GM12878 (cell line): ENCODE results near the gene RGCC. TPM values are rescaled to one million over a fixed set of nuclear protein-coding genes. Genes with fewer than 3 reads are reported as not detected.

Source experiments
- ATAC-seq: fragments of 200-7000 bp; cut with Tn5 transposase; 3 replicates; pipeline ENCODE4 v1.9.1; 2020; ENCODE audit warnings: mild to moderate bottlenecking, moderate library complexity
- BruUV-seq: library from RNA; stranded (reverse); fragments of 400-500 nt; replicated peaks from 2 replicates; lab custom pipeline; 2021; lab: Mats Ljungman, UMichigan
- CTCF ChIA-PET: fragments of 300-600 bp; sonication (Branson Sonifier 250); formaldehyde crosslinking; extraction: SDS; loops from one replicate; lab custom pipeline; 2021; ENCODE audit warnings: inconsistent platforms; lab: Yijun Ruan, JAX
- POLR2A ChIA-PET: fragments of 350-600 bp; formaldehyde crosslinking; extraction: SDS; loops from one replicate; lab custom pipeline; 2021; ENCODE audit warnings: inconsistent platforms; lab: Charles Lee
- RAD21 ChIA-PET: fragments of 300-600 bp; sonication (Branson Sonifier 250); formaldehyde crosslinking; loops from one replicate; lab custom pipeline; 2023; ENCODE audit warnings: antibody characterized with exemption; ENCODE audit not compliant: unreplicated experiment; lab: Charles Lee
- SMC1A ChIA-PET: fragments of 300-600 bp; sonication (Branson Sonifier 250); formaldehyde crosslinking; loops from one replicate; lab custom pipeline; 2023; ENCODE audit not compliant: unreplicated experiment, uncharacterized antibody; lab: Charles Lee
- DNase-seq: peaks from one replicate; pipeline ENCODE4 v3.0.0-alpha.2; 2011; ENCODE audit warnings: low read depth, low spot score
- FAIRE-seq: peaks from 3 replicates; lab custom pipeline; 2011; peaks lifted over from hg19 to GRCh38; lab: Jason Lieb, UNC
- H2AFZ ChIP-seq: 2 replicates; pipeline ENCODE4 v1.6.0; 2011; ENCODE audit warnings: low read depth, low read length, control low read depth; ENCODE audit not compliant: control insufficient read depth
- H3K27ac ChIP-seq: 2 replicates; pipeline ENCODE4 v1.5.1; 2011; ENCODE audit warnings: control low read depth; ENCODE audit not compliant: control insufficient read depth, insufficient read depth
- H3K27me3 ChIP-seq, 2 experiments: replicated peaks in 1 of 2; 2 replicates each; pipeline versions ENCODE4 v1.6.0 to v1.6.1; 2011; ENCODE audit warnings: low read length in 1 of 2; ENCODE audit not compliant: control insufficient read depth in 2 of 2, insufficient read depth in 2 of 2
- H3K36me3 ChIP-seq, 2 experiments: 2 replicates each; pipeline ENCODE4 v1.5.1; 2011; ENCODE audit warnings: low read length in 1 of 2; ENCODE audit not compliant: control insufficient read depth in 2 of 2, insufficient read depth in 2 of 2
- H3K4me1 ChIP-seq: 2 replicates; pipeline ENCODE4 v1.6.1; 2011; ENCODE audit warnings: mild to moderate bottlenecking, low read length, moderate library complexity, mixed read lengths; ENCODE audit not compliant: control insufficient read depth, insufficient read depth
- H3K4me2 ChIP-seq: 2 replicates; pipeline ENCODE4 v1.6.0; 2011; ENCODE audit warnings: control low read depth; ENCODE audit not compliant: control insufficient read depth, insufficient read depth
- H3K4me3 ChIP-seq: fragments of 200-600 bp; sonication (generic); 2 replicates; pipeline ENCODE4 v1.5.1; 2016
- H3K79me2 ChIP-seq: 2 replicates; pipeline ENCODE4 v1.6.0; 2011; ENCODE audit warnings: low read length; ENCODE audit not compliant: control insufficient read depth, insufficient read depth
- H3K9ac ChIP-seq: 2 replicates; pipeline ENCODE4 v1.8.0; 2011; ENCODE audit warnings: low read length, control low read depth, mixed read lengths; ENCODE audit not compliant: control insufficient read depth, insufficient read depth
- H3K9me3 ChIP-seq: replicated peaks from 3 replicates; pipeline ENCODE4 v1.5.1; 2011; ENCODE audit warnings: mild to moderate bottlenecking, low read length; ENCODE audit not compliant: control insufficient read depth, insufficient read depth
- H4K20me1 ChIP-seq: 2 replicates; pipeline ENCODE4 v1.6.0; 2011; ENCODE audit not compliant: control insufficient read depth, insufficient read depth
- CBX3 ChIP-seq: fragments of 200-600 bp; sonication (generic); IDR thresholded peaks from 2 replicates; pipeline ENCODE4 v1.6.1; 2016; ENCODE audit warnings: low read depth, borderline replicate concordance
- CEBPB ChIP-seq, 2 experiments: fragments of 150-350 bp in 1 of 2; IDR thresholded peaks; 2 replicates each; pipeline ENCODE4 v1.6.1; 2012 to 2014; ENCODE audit warnings: low read depth in 2 of 2, low read length in 2 of 2, borderline replicate concordance in 1 of 2, inconsistent platforms in 1 of 2
- EED ChIP-seq: sonication (generic); IDR thresholded peaks from 2 replicates; pipeline ENCODE4 v1.6.1; 2016; ENCODE audit warnings: antibody characterized with exemption, low read depth
- EP300 ChIP-seq, 2 experiments: fragments of 150-350 bp in 1 of 2; IDR thresholded peaks; 2 replicates each; pipeline ENCODE4 v1.6.1; 2011 to 2012; ENCODE audit warnings: low read depth in 2 of 2, low read length in 2 of 2, borderline replicate concordance in 1 of 2, improper control_type of control experiment in 1 of 2, inconsistent platforms in 1 of 2; ENCODE audit not compliant: control insufficient read depth in 1 of 2
- HDGF ChIP-seq: fragments of 450-650 bp; IDR thresholded peaks from 2 replicates; pipeline ENCODE4 v1.6.1; 2016; ENCODE audit warnings: antibody characterized with exemption
- IKZF2 ChIP-seq, 2 experiments: fragments of 450-650 bp; IDR thresholded peaks; 2 replicates each; pipeline ENCODE4 v1.6.1; 2017; ENCODE audit warnings: mild to moderate bottlenecking in 2 of 2, moderate library complexity in 2 of 2
- KAT2A ChIP-seq: conservative IDR thresholded peaks from 2 replicates; pipeline ENCODE4 v1.6.1; 2011; ENCODE audit warnings: low read depth, low read length; ENCODE audit not compliant: control insufficient read depth
- NR2C2 ChIP-seq: IDR thresholded peaks from 2 replicates; pipeline ENCODE4 v1.6.1; 2011; ENCODE audit warnings: borderline replicate concordance, low read depth; ENCODE audit not compliant: control insufficient read depth, insufficient read length
- PRDM15 ChIP-seq: fragments of 450-650 bp; formaldehyde crosslinking; IDR thresholded peaks from 2 replicates; pipeline ENCODE4 v1.4.0; 2020; ENCODE audit warnings: mild to moderate bottlenecking, moderate library complexity
- RB1 ChIP-seq: fragments of 450-650 bp; formaldehyde crosslinking; IDR thresholded peaks from 2 replicates; pipeline ENCODE4 v1.6.1; 2017; ENCODE audit warnings: mild to moderate bottlenecking, borderline replicate concordance
- REST ChIP-seq: IDR thresholded peaks from 2 replicates; pipeline ENCODE4 v1.6.1; 2012; ENCODE audit warnings: mild to moderate bottlenecking, low read depth, low read length
- SPI1 ChIP-seq: IDR thresholded peaks from 2 replicates; pipeline ENCODE4 v1.6.1; 2011; ENCODE audit warnings: low read depth, mild to moderate bottlenecking, low read length, moderate library complexity, borderline replicate concordance; ENCODE audit not compliant: insufficient read depth
- ZNF24 ChIP-seq: fragments of 450-650 bp; IDR thresholded peaks from 2 replicates; pipeline ENCODE4 v1.6.1; 2017; ENCODE audit warnings: antibody characterized with exemption, mild to moderate bottlenecking
- ZNF274 ChIP-seq: IDR thresholded peaks from one replicate; pipeline ENCODE4 v1.8.0; 2011; ENCODE audit not compliant: insufficient read length, insufficient read depth
- ZSCAN29 ChIP-seq: fragments of 450-650 bp; IDR thresholded peaks from 2 replicates; pipeline ENCODE4 v1.6.1; 2017; ENCODE audit warnings: mild to moderate bottlenecking, moderate library complexity
- WGBS: methylation state at CpG from one replicate; pipeline ENCODE4 v1.1.6; 2016; ENCODE audit warnings: low lambda C conversion rate; ENCODE audit not compliant: insufficient replicate concordance, insufficient coverage; ENCODE audit errors: missing lambda C conversion rate; 5-methylcytosine and 5-hydroxymethylcytosine counted together
- in situ Hi-C: fragments of 300-500 bp; cut with MboI; formaldehyde crosslinking; loops from 9 replicates; pipeline ENCODE4 v1.14.3; 2018; ENCODE audit warnings: mixed read lengths
- intact Hi-C: fragments of 100-400 bp; cut with micrococcal nuclease; formaldehyde crosslinking; loops from one replicate; pipeline ENCODE4 v1.14.2; 2022; ENCODE audit not compliant: unreplicated experiment
- polyA plus RNA-seq, 11 experiments: library from polyadenylated mRNA; depleted of rRNA in 4 of 11; unstranded in 6 of 11; stranded (reverse) in 5 of 11; fragments of >200 nt; fragmentation: Nextera tagmentation in 4 of 11; fragmentation: Illumina TruSeq in 1 of 11; extraction: Ambion mirVana in 4 of 11; extraction: Trizol in 1 of 11; gene quantifications; 1 replicate in 1 of 11; 2 replicates in 10 of 11; pipeline versions ENCODE4 v1.2.1 to v1.2.3, GENCODE V29; 2011 to 2016; ENCODE audit warnings: inconsistent platforms in 2 of 11, missing spikeins in 2 of 11, low read depth in 1 of 11
- total RNA-seq, 4 experiments: library from RNA; depleted of rRNA in 3 of 4; stranded (reverse); fragments of >200 nt in 3 of 4; fragmentation: Illumina TruSeq in 1 of 4; extraction: Trizol in 1 of 4; gene quantifications; 2 replicates each; pipeline versions ENCODE4 v1.2.1 to v1.2.3, GENCODE V29; 2013 to 2021

RGCC gene
- total and polyA plus RNA-seq, 10 of the 15 experiments (the other 5 are each of a cell fraction or from before 2014, with no cell fraction given): 0.41 to 19.4 (median 9.9) TPM

- TF ChIP-seq HDGF (no peak), ZSCAN29 (no peak), EP300 (IDR thresholded peaks at IDR 0.05; ENCODE audit: borderline replicate concordance in 1 of 2, control insufficient read depth in 1 of 2, low read depth in 2 of 2, low read length in 2 of 2) (peak; percentile 32 to 39; a peak in 1 of 4 replicates), IKZF2 (IDR thresholded peaks at IDR 0.05) (0 out of 4 replicates have a peak, but pooled peaks have one; percentile 7 to 17)
These were observed 35.3 kb downstream of the RGCC start (continued) for GRCh38 chr13:41492432-41493260.

GRCh38 chr13:41494202-41494601 is 36.9 kb downstream of the RGCC start:
- Histone ChIP-seq H3K36me3 (no peaks in the 10 kb centered on the region), H3K27ac (no peak overlapping the region), H3K27me3 (no peaks in the 10 kb centered on the region), H3K9ac (no peak overlapping the region), H4K20me1 (no peaks in the 10 kb centered on the region), H3K9me3 (no peaks in the 10 kb centered on the region), H2AFZ (no peak overlapping the region), H3K4me2 (no peak overlapping the region), H3K79me2 (no peaks in the 10 kb centered on the region), H3K4me3 (no peak overlapping the region), H3K4me1 (peaks cover 38% of the 10 kb centered on the region)
- CTCF ChIA-PET: no interaction called here
- ATAC-seq (no peak), FAIRE-seq (no peak), DNase-seq (no peak)
- intact Hi-C loops: no loop called here
- RAD21 ChIA-PET: no interaction called here
- in situ Hi-C loops: no loop called here
- no TSS peak for BruUV-seq
- SMC1A ChIA-PET: interaction anchor here (1.5 kb wide), 1 partner anchor 36 kb away, joined by 3 read pairs; no protein-coding TSS in a partner anchor
- WGBS: 75% methylated on average over 6 of the region's 6 CpGs
- POLR2A ChIA-PET: no interaction called here
- TF ChIP-seq ZNF24: no peak
- no peak for TF ChIP-seq SPI1
- no peak for TF ChIP-seq REST
- TF ChIP-seq EED: no peak
- TF ChIP-seq RB1: no peak
- TF ChIP-seq CEBPB (IDR thresholded peaks at IDR 0.05; ENCODE audit: borderline replicate concordance in 1 of 2, low read depth in 2 of 2, low read length in 2 of 2): no peak
- TF ChIP-seq ZNF274: no peak
- TF ChIP-seq NR2C2: no peak
- TF ChIP-seq KAT2A: no peak
- no peak for TF ChIP-seq PRDM15 (CRISPR knock-in tag)
- TF ChIP-seq CBX3: no peak
